ENCODE results near the gene FOXD1. TPM values are rescaled to one million over a fixed set of nuclear protein-coding genes. Genes with fewer than 3 reads are reported as not detected.

The FOXD1 gene
- total and polyA plus RNA-seq, 3 donors from 2014 or later: 7.4 to 12.8 (median 9.1) TPM

DNA sequence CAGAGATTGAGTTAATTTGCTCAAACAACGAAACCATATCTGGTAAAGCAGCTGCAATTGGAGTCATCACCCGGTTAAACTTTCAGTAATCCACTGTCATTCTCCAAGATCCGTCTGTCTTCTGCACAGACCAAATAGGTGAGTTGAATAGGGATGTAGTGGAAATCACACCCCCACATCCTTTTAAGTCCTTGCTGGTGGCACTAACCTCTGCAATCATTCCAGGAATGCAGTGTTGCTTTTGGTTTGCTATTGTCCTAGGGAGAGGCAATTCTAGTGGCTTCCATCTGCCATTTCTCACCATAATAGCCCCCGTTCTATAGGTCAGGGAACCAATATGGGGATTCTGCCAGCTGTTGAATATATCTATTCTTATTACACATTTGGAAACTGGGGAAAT lies 35.1 kb upstream of the FOXD1 start:
- no peak overlapping the region for H3K4me3 ChIP-seq
- H3K27me3 ChIP-seq: no peaks in the 10 kb centered on the region
- TF ChIP-seq POLR2A (IDR thresholded peaks at IDR 0.05): no peak
- TF ChIP-seq, protein P1, sequence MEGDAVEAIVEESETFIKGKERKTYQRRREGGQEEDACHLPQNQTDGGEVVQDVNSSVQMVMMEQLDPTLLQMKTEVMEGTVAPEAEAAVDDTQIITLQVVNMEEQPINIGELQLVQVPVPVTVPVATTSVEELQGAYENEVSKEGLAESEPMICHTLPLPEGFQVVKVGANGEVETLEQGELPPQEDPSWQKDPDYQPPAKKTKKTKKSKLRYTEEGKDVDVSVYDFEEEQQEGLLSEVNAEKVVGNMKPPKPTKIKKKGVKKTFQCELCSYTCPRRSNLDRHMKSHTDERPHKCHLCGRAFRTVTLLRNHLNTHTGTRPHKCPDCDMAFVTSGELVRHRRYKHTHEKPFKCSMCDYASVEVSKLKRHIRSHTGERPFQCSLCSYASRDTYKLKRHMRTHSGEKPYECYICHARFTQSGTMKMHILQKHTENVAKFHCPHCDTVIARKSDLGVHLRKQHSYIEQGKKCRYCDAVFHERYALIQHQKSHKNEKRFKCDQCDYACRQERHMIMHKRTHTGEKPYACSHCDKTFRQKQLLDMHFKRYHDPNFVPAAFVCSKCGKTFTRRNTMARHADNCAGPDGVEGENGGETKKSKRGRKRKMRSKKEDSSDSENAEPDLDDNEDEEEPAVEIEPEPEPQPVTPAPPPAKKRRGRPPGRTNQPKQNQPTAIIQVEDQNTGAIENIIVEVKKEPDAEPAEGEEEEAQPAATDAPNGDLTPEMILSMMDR (IDR thresholded peaks at IDR 0.05): no peak
- intact Hi-C loops (cut with DNase I; ENCODE audit: low total_unique reads): no loop called here
- H3K36me3 ChIP-seq (ENCODE audit: low read depth, missing control alignments): no peaks in the 10 kb centered on the region
- no peaks in the 10 kb centered on the region for H3K4me1 ChIP-seq
- no peaks in the 10 kb centered on the region for H3K9me3 ChIP-seq
- DNase-seq: no peak
- 81 to 85% methylated on average over 4 of the region's 4 CpGs for WGBS, 2 donors
- H3K27ac ChIP-seq: no peak overlapping the region

DNA sequence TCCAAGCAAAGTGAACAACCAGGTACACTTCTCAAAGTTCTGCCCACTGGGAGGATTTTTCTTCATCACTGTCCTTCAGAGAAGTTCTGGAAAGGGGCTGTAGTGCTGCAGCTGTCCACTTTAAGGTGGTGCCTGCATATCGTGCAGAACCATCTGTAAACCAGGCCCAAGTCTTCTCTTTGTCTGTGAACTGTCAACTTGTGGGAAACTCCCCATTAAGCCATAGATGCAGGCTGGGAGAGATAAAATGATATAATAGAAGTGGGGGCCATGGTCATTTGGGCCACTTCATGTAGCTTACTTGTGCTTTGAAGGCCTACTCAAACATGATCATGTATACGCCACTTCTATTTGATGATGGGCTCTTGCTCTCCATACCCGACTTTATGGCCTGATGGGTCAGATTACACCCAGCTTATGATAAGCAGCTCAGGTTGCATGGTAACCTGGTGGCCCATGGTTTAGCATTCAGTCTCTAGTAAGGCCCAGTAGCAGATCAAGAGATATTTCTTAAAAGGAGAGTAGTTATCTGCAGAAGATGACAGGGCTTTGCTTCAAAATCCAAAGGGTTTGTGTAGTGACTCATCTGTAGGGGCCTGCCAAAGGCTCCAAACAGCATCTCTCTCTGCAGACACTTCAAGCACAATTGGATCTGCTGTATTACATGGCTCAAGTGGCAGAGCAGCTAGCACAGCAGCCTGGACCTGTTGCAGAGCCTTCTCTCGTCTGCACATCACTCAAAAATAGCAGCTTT lies 34.0 kb upstream of the FOXD1 start:
- H3K27me3 ChIP-seq: no peaks in the 10 kb centered on the region
- no peak overlapping the region for H3K4me3 ChIP-seq
- no peak overlapping the region for H3K27ac ChIP-seq
- DNase-seq: no peak
- 79 to 87% methylated on average over 4 of the region's 4 CpGs for WGBS, 2 donors
- H3K9me3 ChIP-seq: no peaks in the 10 kb centered on the region
- intact Hi-C loops (cut with DNase I; ENCODE audit: low total_unique reads): no loop called here
- TF ChIP-seq POLR2A (IDR thresholded peaks at IDR 0.05): no peak
- TF ChIP-seq, protein P1 (IDR thresholded peaks at IDR 0.05): no peak
- no peaks in the 10 kb centered on the region for H3K36me3 ChIP-seq (ENCODE audit: low read depth, missing control alignments)
- H3K4me1 ChIP-seq: no peaks in the 10 kb centered on the region

DNA sequence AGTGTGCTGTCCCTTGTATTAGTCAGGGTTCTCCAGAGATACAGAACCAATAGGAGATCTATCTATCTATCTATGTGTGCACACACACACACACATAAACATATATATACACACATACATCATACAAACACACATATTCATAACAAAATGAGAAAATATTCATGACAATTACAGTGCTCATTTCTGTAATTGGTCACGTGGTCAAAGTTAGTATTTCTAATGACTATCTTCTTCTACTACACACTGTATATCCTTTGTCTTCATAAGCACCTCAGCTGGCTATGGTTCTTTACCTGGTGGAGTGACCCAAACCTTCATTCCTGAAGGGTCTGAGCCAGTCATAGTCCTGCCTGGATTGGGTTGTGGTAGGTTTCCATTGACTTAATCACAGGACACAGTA lies 31.9 kb upstream of the FOXD1 start:
- TF ChIP-seq, protein P1 (IDR thresholded peaks at IDR 0.05): no peak
- no peak for TF ChIP-seq POLR2A (IDR thresholded peaks at IDR 0.05)
- H3K4me1 ChIP-seq: no peaks in the 10 kb centered on the region
- H3K27me3 ChIP-seq: no peaks in the 10 kb centered on the region
- DNase-seq: no peak
- H3K4me3 ChIP-seq: no peak overlapping the region
- no peak overlapping the region for H3K27ac ChIP-seq
- no peaks in the 10 kb centered on the region for H3K36me3 ChIP-seq (ENCODE audit: low read depth, missing control alignments)
- H3K9me3 ChIP-seq: no peaks in the 10 kb centered on the region
- WGBS, 2 donors: 95 to 97% methylated on average over 1 of the region's 1 CpG
- intact Hi-C loops (cut with DNase I; ENCODE audit: low total_unique reads): no loop called here

DNA sequence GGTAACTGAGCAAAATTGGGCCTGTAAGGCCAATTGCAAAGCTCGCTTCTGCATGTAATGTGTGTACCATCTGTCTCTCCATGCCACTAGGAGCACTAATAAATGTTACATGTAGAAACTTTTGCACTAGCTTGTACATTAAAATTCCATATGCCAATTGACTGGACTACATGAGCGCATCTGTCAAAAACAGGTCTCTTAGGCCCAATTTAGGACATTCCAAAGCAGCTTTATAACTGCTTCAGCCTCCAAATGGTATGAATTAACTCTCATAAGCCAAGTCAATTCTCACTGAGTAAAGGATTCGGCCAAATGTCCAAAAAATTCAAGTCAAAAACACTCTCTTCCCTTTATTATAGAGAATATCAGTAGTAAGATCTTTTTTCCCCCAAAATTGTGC lies 23.5 kb upstream of the FOXD1 start:
- DNase-seq: no peak
- no peak for TF ChIP-seq POLR2A (IDR thresholded peaks at IDR 0.05)
- TF ChIP-seq, protein P1 (IDR thresholded peaks at IDR 0.05): no peak

DNA sequence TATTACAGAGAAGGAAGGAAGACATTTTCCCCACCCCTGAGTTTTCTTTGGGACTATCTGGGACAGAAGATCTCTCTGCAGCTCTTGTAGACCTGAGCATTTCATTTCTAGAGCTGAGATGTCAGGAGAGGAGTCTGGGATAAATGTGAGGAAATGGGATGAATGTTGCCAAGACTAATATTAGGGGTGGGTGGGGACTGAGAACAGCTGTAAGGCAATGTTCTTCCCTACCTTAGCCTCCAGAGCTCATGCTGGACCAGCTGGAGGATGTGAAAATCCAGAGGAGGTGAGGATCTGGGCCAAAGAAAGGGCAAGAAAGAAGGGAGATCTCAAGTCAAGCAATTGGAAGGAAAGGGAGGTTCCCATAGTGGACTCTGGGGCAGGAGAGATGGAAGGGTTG lies 23.1 kb upstream of the FOXD1 start:
- H3K27ac ChIP-seq: no peak overlapping the region
- intact Hi-C loops (cut with DNase I; ENCODE audit: low total_unique reads): no loop called here
- TF ChIP-seq, protein P1 (IDR thresholded peaks at IDR 0.05): no peak
- TF ChIP-seq POLR2A (IDR thresholded peaks at IDR 0.05): no peak
- DNase-seq: no peak
- no peaks in the 10 kb centered on the region for H3K36me3 ChIP-seq (ENCODE audit: low read depth, missing control alignments)
- no peak overlapping the region for H3K4me3 ChIP-seq
- H3K9me3 ChIP-seq: no peaks in the 10 kb centered on the region
- no peaks in the 10 kb centered on the region for H3K4me1 ChIP-seq
- H3K27me3 ChIP-seq: no peaks in the 10 kb centered on the region

More for the DNA sequence above, 23.5 kb upstream of the FOXD1 start:
- intact Hi-C loops (cut with DNase I; ENCODE audit: low total_unique reads): no loop called here
- H3K27me3 ChIP-seq: no peaks in the 10 kb centered on the region
- H3K4me3 ChIP-seq: no peak overlapping the region
- H3K36me3 ChIP-seq (ENCODE audit: low read depth, missing control alignments): no peaks in the 10 kb centered on the region
- no peaks in the 10 kb centered on the region for H3K9me3 ChIP-seq
- 64 to 79% methylated on average over 3 of the region's 3 CpGs for WGBS, 2 donors
- no peak overlapping the region for H3K27ac ChIP-seq
- H3K4me1 ChIP-seq: no peaks in the 10 kb centered on the region

Data from testis (tissue), 3 donors.